ENCODE results near the gene TLCD1.
"Not testable (repeated sequence)": the region's sequence is repeated elsewhere in the genome, so short reads cannot be mapped to it uniquely, and the experiment has no call there.

DNA sequence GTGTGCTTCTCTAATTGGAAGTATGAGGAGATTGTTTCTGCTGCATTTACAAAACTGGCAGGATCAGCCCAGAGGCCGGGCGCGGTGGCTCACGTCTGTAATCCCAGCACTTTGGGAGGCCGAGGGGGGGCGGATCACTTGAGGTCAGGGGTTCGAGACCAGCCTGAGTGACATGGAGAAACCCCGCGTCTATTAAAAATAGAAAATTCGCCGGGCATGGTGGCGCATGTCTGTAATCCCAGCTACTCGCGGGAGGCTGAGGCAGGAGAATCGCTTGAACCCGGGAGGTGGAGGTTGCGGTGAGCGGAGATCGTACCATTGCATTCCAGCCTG lies 5.1 kb downstream of the TLCD1 start:
- TF ChIP-seq, protein P1, sequence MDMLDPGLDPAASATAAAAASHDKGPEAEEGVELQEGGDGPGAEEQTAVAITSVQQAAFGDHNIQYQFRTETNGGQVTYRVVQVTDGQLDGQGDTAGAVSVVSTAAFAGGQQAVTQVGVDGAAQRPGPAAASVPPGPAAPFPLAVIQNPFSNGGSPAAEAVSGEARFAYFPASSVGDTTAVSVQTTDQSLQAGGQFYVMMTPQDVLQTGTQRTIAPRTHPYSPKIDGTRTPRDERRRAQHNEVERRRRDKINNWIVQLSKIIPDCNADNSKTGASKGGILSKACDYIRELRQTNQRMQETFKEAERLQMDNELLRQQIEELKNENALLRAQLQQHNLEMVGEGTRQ (IDR thresholded peaks at IDR 0.05; ENCODE audit: borderline replicate concordance, low read depth, low read length) = not testable (repeated sequence)
- not testable (repeated sequence) for TF ChIP-seq RB1 (IDR thresholded peaks at IDR 0.05; ENCODE audit: borderline replicate concordance); RELA (IDR thresholded peaks at IDR 0.05; ENCODE audit: borderline replicate concordance, partially characterized antibody); CBX5 (IDR thresholded peaks at IDR 0.05; ENCODE audit: low read depth); EED (IDR thresholded peaks at IDR 0.05; ENCODE audit: low read depth)
- TF ChIP-seq POLR2A (IDR thresholded peaks at IDR 0.05; ENCODE audit: low read depth, low read length) = 0 out of 2 replicates have a peak, but pooled peaks have one; percentile 3
- TF ChIP-seq, protein P2, sequence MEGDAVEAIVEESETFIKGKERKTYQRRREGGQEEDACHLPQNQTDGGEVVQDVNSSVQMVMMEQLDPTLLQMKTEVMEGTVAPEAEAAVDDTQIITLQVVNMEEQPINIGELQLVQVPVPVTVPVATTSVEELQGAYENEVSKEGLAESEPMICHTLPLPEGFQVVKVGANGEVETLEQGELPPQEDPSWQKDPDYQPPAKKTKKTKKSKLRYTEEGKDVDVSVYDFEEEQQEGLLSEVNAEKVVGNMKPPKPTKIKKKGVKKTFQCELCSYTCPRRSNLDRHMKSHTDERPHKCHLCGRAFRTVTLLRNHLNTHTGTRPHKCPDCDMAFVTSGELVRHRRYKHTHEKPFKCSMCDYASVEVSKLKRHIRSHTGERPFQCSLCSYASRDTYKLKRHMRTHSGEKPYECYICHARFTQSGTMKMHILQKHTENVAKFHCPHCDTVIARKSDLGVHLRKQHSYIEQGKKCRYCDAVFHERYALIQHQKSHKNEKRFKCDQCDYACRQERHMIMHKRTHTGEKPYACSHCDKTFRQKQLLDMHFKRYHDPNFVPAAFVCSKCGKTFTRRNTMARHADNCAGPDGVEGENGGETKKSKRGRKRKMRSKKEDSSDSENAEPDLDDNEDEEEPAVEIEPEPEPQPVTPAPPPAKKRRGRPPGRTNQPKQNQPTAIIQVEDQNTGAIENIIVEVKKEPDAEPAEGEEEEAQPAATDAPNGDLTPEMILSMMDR (IDR thresholded peaks at IDR 0.05 in 2 of 3, conservative IDR thresholded peaks at IDR 0.05 in 1 of 3; ENCODE audit: control insufficient read depth in 2 of 3, extremely low read depth in 1 of 3, insufficient read depth in 1 of 3, low read depth in 3 of 3, low read length in 3 of 3) = not testable (repeated sequence)
- TF ChIP-seq, protein P3, sequence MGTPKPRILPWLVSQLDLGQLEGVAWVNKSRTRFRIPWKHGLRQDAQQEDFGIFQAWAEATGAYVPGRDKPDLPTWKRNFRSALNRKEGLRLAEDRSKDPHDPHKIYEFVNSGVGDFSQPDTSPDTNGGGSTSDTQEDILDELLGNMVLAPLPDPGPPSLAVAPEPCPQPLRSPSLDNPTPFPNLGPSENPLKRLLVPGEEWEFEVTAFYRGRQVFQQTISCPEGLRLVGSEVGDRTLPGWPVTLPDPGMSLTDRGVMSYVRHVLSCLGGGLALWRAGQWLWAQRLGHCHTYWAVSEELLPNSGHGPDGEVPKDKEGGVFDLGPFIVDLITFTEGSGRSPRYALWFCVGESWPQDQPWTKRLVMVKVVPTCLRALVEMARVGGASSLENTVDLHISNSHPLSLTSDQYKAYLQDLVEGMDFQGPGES (IDR thresholded peaks at IDR 0.05) = not testable (repeated sequence)

Measured in GM12878 (cell line).